ENCODE measurements around the gene CSTPP1. TPM values are rescaled to one million over a fixed set of nuclear protein-coding genes. Genes with fewer than 3 reads are reported as not detected.

The CSTPP1 gene
- total RNA-seq, 4 donors from 2014 or later: 4.9 to 33.8 (median 19.5) TPM

GRCh38 chr11:46979358-46979757, 42.8 kb downstream of the CSTPP1 start:
- no peaks in the 10 kb centered on the region for H3K27me3 ChIP-seq
- intact Hi-C loops (cut with DNase I; ENCODE audit: low total_unique reads): no loop called here
- no peaks in the 10 kb centered on the region for H3K9me3 ChIP-seq
- DNase-seq: no peak
- H3K36me3 ChIP-seq: no peaks in the 10 kb centered on the region
- H3K4me1 ChIP-seq: no peaks in the 10 kb centered on the region
- no peak overlapping the region for H3K27ac ChIP-seq
- H3K4me3 ChIP-seq: no peak overlapping the region
- TF ChIP-seq POLR2A (IDR thresholded peaks at IDR 0.05) (no peak), CTCF (IDR thresholded peaks at IDR 0.05) (no peak)

- TF ChIP-seq CTCF (IDR thresholded peaks at IDR 0.05): no peak
- no peak for TF ChIP-seq POLR2A (IDR thresholded peaks at IDR 0.05)
- intact Hi-C loops (cut with DNase I; ENCODE audit: low total_unique reads): no loop called here
- H3K4me3 ChIP-seq: no peak overlapping the region
Observed at GRCh38 chr11:46981436-46981835, 44.9 kb downstream of the CSTPP1 start.

GRCh38 chr11:46982797-46983452, 46.4 kb downstream of the CSTPP1 start:
- no peak for TF ChIP-seq CTCF (IDR thresholded peaks at IDR 0.05)
- no peak for TF ChIP-seq POLR2A (IDR thresholded peaks at IDR 0.05)
- Histone ChIP-seq H3K36me3 (no peaks in the 10 kb centered on the region), H3K27ac (no peak overlapping the region), H3K4me1 (no peaks in the 10 kb centered on the region), H3K4me3 (no peak overlapping the region), H3K27me3 (no peaks in the 10 kb centered on the region), H3K9me3 (no peaks in the 10 kb centered on the region)
- no peak for DNase-seq
- intact Hi-C loops (cut with DNase I; ENCODE audit: low total_unique reads): no loop called here

More at GRCh38 chr11:46981436-46981835, 44.9 kb downstream of the CSTPP1 start:
- Histone ChIP-seq H3K4me1 (no peaks in the 10 kb centered on the region), H3K9me3 (no peaks in the 10 kb centered on the region), H3K27ac (no peak overlapping the region), H3K36me3 (no peaks in the 10 kb centered on the region), H3K27me3 (no peaks in the 10 kb centered on the region)
- DNase-seq: no peak

- DNase-seq: no peak
- Histone ChIP-seq H3K27me3 (no peaks in the 10 kb centered on the region), H3K4me3 (no peak overlapping the region), H3K36me3 (no peaks in the 10 kb centered on the region), H3K27ac (no peak overlapping the region), H3K9me3 (no peaks in the 10 kb centered on the region), H3K4me1 (no peaks in the 10 kb centered on the region)
- intact Hi-C loops (cut with DNase I; ENCODE audit: low total_unique reads): no loop called here
- TF ChIP-seq POLR2A (IDR thresholded peaks at IDR 0.05) (no peak), CTCF (IDR thresholded peaks at IDR 0.05) (no peak)
Observed at GRCh38 chr11:46983598-46983997, 47.0 kb downstream of the CSTPP1 start.

- Histone ChIP-seq H3K36me3 (no peaks in the 10 kb centered on the region), H3K27ac (no peak overlapping the region), H3K4me3 (no peak overlapping the region), H3K27me3 (no peaks in the 10 kb centered on the region), H3K9me3 (no peaks in the 10 kb centered on the region), H3K4me1 (no peaks in the 10 kb centered on the region)
- intact Hi-C loops (cut with DNase I; ENCODE audit: low total_unique reads): no loop called here
- no peak for DNase-seq
- no peak for TF ChIP-seq CTCF (IDR thresholded peaks at IDR 0.05)
- no peak for TF ChIP-seq POLR2A (IDR thresholded peaks at IDR 0.05)
Observed at GRCh38 chr11:46984548-46984947, 48.0 kb downstream of the CSTPP1 start.
